HS-5 (cell line): Measurements from ENCODE around the gene ZBTB17.
"Not testable (repeated sequence)": the region's sequence is repeated elsewhere in the genome, so short reads cannot be mapped to it uniquely, and the experiment has no call there.

ENCODE experiments used
- DNase-seq: peaks from one replicate; pipeline ENCODE4 v3.0.0-alpha.2; 2012; ENCODE audit warnings: low read depth

Gene ZBTB17

DNA sequence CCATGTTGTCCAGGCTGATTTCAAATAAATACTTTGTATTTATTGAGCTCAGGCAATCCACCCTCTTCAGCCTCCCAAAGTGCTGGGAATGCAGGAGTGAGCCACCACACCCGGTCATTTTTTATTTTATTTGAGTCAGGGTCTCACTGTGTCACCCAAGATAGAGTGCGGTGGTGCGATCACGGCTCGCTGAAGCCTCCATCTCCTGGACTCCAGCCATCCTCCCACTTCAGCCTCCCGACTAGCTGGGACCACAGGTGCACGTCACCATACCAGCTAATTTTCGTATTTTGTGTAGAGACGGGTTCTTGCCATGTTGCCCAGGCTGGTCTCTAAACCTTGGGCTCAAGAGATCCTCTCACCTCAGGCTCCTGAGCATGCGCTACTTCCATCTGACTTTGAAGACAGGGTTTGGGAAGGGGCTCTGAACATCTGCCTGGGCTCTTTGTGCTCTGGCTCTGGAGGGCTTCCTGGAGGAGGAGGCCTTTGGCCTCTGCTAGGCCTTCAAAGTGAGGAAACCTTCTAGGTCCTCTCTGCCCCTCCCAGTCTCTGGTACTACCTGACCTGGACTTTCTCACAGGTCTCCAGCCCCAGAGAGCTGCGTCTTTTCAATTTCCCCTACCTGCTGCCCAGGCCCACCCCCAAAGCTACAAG lies 36.2 kb upstream of the ZBTB17 start:
- no peak for DNase-seq

DNA sequence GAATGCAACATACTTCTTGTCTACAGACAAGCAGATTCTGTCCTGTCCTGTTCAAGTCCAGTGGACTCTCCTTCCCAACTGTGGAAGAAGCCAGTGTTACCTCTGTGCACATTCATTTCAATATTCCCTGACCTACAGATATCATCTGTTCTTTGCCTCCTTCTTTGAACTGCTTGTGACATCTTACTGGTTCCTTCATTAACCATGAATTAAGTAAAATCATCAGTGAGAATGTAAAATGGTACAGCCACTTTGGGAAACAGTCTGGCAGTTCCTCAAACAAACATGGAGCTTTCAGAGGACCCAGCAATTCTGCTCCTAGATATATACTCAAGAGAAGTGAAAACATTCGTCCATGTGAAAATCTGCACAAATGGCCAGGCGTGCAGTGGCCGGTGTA lies 34.9 kb upstream of the ZBTB17 start:
- no peak for DNase-seq

GRCh38 chr1:16009678-16010077 lies 33.8 kb upstream of the ZBTB17 start:
- no peak for DNase-seq

DNA sequence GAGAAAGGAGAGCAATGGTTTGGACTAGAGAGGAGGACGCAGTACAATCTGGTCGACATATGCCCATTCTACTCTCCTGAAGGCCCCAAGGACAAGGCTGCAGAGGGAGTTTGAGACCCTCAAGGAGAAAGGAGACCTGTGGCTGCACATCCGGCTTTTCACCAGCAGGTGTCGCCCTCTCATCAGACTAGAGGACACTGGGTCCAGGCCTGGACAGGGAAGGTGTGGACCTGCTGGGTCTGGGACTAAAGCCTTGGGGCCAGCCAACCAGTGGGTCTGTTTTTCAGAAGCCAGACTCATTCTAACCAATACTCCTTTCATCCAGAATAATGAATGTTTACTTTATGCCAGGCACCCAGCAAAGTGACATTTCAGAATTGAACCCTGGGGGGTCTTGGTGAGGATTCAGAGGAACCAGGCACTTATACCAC lies 33.1 kb upstream of the ZBTB17 start:
- peak; percentile 32 for DNase-seq

DNA sequence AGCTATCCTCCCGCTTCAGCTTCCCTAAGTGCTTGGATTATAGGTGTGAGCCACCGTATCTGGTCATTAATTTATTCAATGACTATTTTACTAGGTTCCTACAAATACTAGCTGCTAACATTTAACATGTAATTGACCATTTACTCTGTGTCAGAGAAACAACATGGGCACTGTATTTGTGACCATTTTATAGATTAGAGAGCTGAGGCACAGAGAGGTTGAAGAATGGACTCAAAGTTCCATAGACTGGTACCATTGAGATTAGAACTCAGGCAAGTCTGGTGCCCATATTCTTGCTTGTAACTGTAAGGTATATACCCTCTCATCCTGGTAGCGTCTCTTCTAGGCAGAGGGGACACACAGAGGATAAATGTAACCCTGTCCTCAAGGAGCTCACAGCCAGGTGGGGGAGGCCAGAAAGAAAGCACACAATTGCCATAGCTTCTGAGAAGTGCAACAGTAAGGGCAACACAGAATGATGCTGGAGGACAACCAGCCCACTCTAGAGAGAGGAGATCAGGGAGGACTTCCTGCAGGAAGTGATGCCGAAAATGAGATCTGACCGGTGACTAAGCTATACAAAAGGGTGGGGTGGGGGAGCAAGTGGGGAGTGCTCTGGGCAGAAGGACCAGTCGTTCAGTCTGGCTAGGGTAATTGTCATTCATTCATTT lies 31.9 kb upstream of the ZBTB17 start:
- no peak for DNase-seq

GRCh38 chr1:16006552-16007485 lies 30.9 kb upstream of the ZBTB17 start:
- DNase-seq, result no peak

GRCh38 chr1:16006010-16006409 lies 30.1 kb upstream of the ZBTB17 start:
- no peak for DNase-seq

- no peak for DNase-seq
Measured at GRCh38 chr1:16005597-16005996, 29.7 kb upstream of the ZBTB17 start.

GRCh38 chr1:16001274-16001673 lies 25.4 kb upstream of the ZBTB17 start:
- not testable (repeated sequence) for DNase-seq

GRCh38 chr1:15998929-15999328 lies 23.0 kb upstream of the ZBTB17 start:
- no peak for DNase-seq

- DNase-seq, result no peak
Measured at GRCh38 chr1:15997637-15998280, 21.9 kb upstream of the ZBTB17 start.

- no peak for DNase-seq
Measured at GRCh38 chr1:15997076-15997585, 21.2 kb upstream of the ZBTB17 start.

DNA sequence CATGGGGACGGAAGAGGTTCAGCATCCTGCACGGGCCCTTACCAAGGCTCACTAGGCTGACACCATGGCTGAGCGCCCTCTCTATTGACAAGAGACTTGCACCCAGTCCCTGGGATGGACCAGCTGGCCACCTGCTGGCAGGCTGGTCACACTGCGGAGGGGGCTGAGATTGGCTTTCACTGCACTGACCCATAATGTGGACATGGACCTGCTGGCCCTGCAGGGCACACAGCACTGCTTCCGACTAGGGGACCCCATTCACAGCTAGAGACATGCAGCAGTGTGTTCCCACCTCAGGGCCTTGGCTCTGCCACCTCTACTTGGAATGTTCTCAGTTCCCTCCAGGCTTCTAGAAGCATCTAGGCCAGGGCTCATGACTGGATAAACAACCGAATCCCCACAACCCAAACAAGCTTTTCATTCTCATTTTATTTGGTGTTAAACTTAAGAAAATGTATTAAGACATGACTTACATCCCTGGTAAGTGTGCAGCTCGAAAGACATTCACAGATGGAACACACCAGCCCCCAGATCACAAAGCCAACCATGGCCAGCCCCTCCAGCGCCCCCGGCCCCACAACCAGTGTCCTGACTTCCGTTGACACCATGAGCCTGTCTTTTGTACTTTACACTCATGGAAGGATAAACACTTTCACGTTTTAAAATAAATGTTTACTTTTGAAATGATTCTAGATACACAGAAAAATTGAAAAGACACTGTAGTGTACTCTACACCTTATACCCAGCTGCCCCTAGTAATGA lies 18.9 kb upstream of the ZBTB17 start:
- DNase-seq, result no peak

- no peak for DNase-seq
Measured at GRCh38 chr1:15994081-15994480, 18.2 kb upstream of the ZBTB17 start.

- DNase-seq, result no peak
Measured at GRCh38 chr1:15993666-15994065, 17.8 kb upstream of the ZBTB17 start.

DNA sequence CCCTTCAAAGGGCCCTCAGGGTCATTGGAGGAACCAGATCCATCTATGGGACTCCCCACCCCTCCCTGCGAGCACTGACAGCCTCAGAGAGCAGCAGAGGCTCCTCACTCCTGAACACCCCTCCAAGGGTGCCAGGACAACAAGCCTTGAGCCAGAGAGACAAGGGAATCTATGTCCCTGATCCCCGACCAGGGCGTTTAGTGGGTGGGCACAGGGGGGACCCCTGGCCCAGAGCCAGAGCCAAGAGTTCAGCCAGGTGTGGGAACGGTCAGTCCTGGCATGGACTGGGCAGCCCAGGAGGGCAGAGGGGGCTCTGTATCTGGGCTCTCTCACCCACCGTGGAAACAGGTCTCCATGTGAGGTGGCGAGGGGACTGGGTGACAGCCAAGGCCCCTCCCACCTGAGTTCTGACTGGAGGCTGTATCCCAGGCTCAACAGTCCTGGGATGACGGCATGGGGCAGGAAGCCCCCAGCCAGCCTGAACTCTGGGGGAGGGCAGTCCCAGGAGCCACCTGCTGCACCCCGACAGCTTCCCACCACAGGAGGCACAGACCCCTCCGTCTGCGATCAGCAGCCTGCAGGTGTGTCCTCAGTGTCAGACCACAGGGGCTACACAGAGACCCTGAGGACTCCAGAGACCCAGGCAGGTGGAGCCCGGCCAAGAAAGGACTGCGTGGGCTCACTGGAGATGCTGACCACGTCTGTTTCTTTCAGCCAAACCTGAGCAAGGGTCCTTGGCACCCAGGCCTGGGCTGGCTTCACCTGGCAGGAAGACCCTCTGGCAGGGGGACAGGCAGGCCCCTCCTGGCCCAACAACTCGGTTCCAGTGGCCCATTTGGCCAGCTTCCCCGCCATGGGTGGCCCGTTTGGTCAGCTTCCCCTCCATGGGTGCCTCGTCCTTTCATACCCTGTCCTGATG lies 16.9 kb upstream of the ZBTB17 start:
- DNase-seq, result no peak

- DNase-seq, result no peak
Measured at GRCh38 chr1:15992187-15992553, 16.3 kb upstream of the ZBTB17 start.

- DNase-seq, result no peak
Measured at GRCh38 chr1:15991427-15992186, 15.7 kb upstream of the ZBTB17 start.

DNA sequence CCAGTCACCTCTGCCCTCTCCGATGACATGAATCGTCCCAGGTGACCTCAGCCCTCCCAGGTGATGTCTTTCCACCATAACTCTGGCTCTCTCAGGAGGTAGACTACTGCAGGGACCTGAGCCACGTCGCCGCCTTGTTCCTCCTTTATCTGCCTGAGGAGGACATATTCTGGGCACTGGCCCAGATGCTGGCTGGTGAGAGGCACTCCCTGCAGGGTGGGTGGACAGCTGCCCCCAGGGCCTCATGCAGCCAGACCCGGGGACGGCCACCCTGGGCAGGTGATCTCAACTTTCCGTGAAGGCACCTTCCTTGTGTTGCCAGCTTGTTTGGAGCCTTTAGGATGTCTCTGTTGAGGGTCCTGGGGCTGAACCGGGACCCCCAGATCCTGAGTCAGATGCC lies 13.9 kb upstream of the ZBTB17 start:
- no peak for DNase-seq
